Neural cell (in vitro differentiated cells): ENCODE data around the gene CACNA1B. TPM values are rescaled to one million over a fixed set of nuclear protein-coding genes. Genes with fewer than 3 reads are reported as not detected.

Experiments used
- H2AFZ ChIP-seq: fragments of 200-600, 300-800 bp; sonication (generic), shearing (Covaris generic); 2 replicates; pipeline ENCODE4 v1.6.0; 2014; ENCODE audit warnings: low read depth, mild to moderate bottlenecking, antibody characterized with exemption, low read length, moderate library complexity
- H3F3A ChIP-seq: fragments of 200-600 bp; shearing (Covaris generic); 2 replicates; pipeline ENCODE4 v1.6.1; 2016; ENCODE audit warnings: mild to moderate bottlenecking, moderate library complexity, mixed read lengths, antibody characterized with exemption, low read length; ENCODE audit not compliant: insufficient read depth, poor library complexity, severe bottlenecking
- H3K27ac ChIP-seq: fragments of 200-600, 300-800 bp; sonication (generic), shearing (Covaris generic); 2 replicates; pipeline ENCODE4 v1.5.1; 2014; ENCODE audit warnings: mild to moderate bottlenecking, low read length, moderate library complexity
- H3K27me3 ChIP-seq: fragments of 300-800, 200-600 bp; sonication (generic), shearing (Covaris generic); 2 replicates; pipeline ENCODE4 v1.6.0; 2014; ENCODE audit warnings: mild to moderate bottlenecking, low read depth, low read length, moderate library complexity; ENCODE audit not compliant: insufficient read depth
- H3K36me3 ChIP-seq: fragments of 300-800, 200-600 bp; sonication (generic), shearing (Covaris generic); 2 replicates; pipeline ENCODE4 v1.5.1; 2014; ENCODE audit warnings: mild to moderate bottlenecking, antibody characterized with exemption, low read length, moderate library complexity; ENCODE audit not compliant: insufficient read depth
- H3K4me2 ChIP-seq: fragments of 300-800, 200-600 bp; sonication (generic), shearing (Covaris generic); 2 replicates; pipeline ENCODE4 v1.6.0; 2014; ENCODE audit warnings: mild to moderate bottlenecking, low read length
- H3K4me3 ChIP-seq: fragments of 300-800, 200-600 bp; sonication (generic), shearing (Covaris generic); 2 replicates; pipeline ENCODE4 v1.5.1; 2014; ENCODE audit warnings: mild to moderate bottlenecking, low read length, moderate library complexity
- H3K79me2 ChIP-seq: fragments of 200-600 bp; shearing (Covaris generic); replicated peaks from 2 replicates; pipeline ENCODE4 v1.6.0; 2014; ENCODE audit warnings: mild to moderate bottlenecking, low read length, moderate library complexity; ENCODE audit not compliant: insufficient read depth
- H3K9ac ChIP-seq: fragments of 300-800, 200-600 bp; sonication (generic), shearing (Covaris generic); 2 replicates; pipeline ENCODE4 v1.6.1; 2016; ENCODE audit warnings: mild to moderate bottlenecking, low read length, mixed read lengths
- H3K9me2 ChIP-seq: fragments of 200-600 bp; shearing (Covaris generic); 2 replicates; pipeline ENCODE4 v1.6.1; 2016; ENCODE audit warnings: mild to moderate bottlenecking, low read length, mixed read lengths; ENCODE audit not compliant: insufficient read depth
- H3K9me3 ChIP-seq: fragments of 200-600, 300-800 bp; sonication (generic), shearing (Covaris generic); 2 replicates; pipeline ENCODE4 v1.6.1; 2016; ENCODE audit warnings: mild to moderate bottlenecking, mixed run types, low read length, moderate library complexity, mixed read lengths
- H4K20me1 ChIP-seq: fragments of 200-600 bp; shearing (Covaris generic); 2 replicates; pipeline ENCODE4 v1.6.1; 2016; ENCODE audit warnings: mild to moderate bottlenecking, mixed run types; ENCODE audit not compliant: insufficient read depth
- CTCF ChIP-seq: fragments of 450-650 bp; IDR thresholded peaks from 2 replicates; pipeline ENCODE4 v1.5.1; 2014; ENCODE audit warnings: antibody characterized with exemption, mild to moderate bottlenecking, moderate library complexity; ENCODE audit not compliant: poor library complexity, severe bottlenecking
- EP300 ChIP-seq: fragments of 450-650 bp; conservative IDR thresholded peaks from 2 replicates; pipeline ENCODE4 v1.6.1; 2014; ENCODE audit warnings: antibody characterized with exemption, mild to moderate bottlenecking, moderate library complexity; ENCODE audit not compliant: poor library complexity, severe bottlenecking
- EZH2 ChIP-seq: fragments of 200-600, 300-800 bp; shearing (Covaris generic), sonication (generic); IDR thresholded peaks from 2 replicates; pipeline ENCODE4 v1.6.1; 2014; ENCODE audit warnings: antibody characterized with exemption, low read length, borderline replicate concordance, mild to moderate bottlenecking; ENCODE audit not compliant: insufficient read depth, poor library complexity, severe bottlenecking
- MXI1 ChIP-seq: fragments of 450-650 bp; conservative IDR thresholded peaks from 2 replicates; pipeline ENCODE4 v1.6.1; 2014; ENCODE audit warnings: antibody characterized with exemption, mild to moderate bottlenecking; ENCODE audit not compliant: poor library complexity, severe bottlenecking
- POLR2AphosphoS5 ChIP-seq: IDR thresholded peaks from 2 replicates; pipeline ENCODE4 v1.6.1; 2012
- RAD21 ChIP-seq: fragments of 450-650 bp; conservative IDR thresholded peaks from 2 replicates; pipeline ENCODE4 v1.6.1; 2014; ENCODE audit warnings: antibody characterized with exemption, mild to moderate bottlenecking, moderate library complexity
- REST ChIP-seq: IDR thresholded peaks from 2 replicates; pipeline ENCODE4 v1.6.1; 2012; ENCODE audit warnings: borderline replicate concordance
- SMC3 ChIP-seq: fragments of 450-650 bp; conservative IDR thresholded peaks from 2 replicates; pipeline ENCODE4 v1.6.1; 2014; ENCODE audit warnings: antibody characterized with exemption, mild to moderate bottlenecking, moderate library complexity; ENCODE audit not compliant: poor library complexity
- TAF1 ChIP-seq: IDR thresholded peaks from 2 replicates; pipeline ENCODE4 v1.6.1; 2012; ENCODE audit warnings: low read depth
- polyA plus RNA-seq: library from polyadenylated mRNA; depleted of rRNA; stranded (reverse); fragments of >200 nt; gene quantifications from 2 replicates; pipeline ENCODE4 v1.2.3, GENCODE V29; 2014

Gene CACNA1B
- polyA plus RNA-seq, 1 donor from 2014 or later, result 5.8 TPM

GRCh38 chr9:137902646-137903045, 25.1 kb downstream of the CACNA1B start:
- no peaks in the 10 kb centered on the region for H3K27me3 ChIP-seq
- H3K4me2 ChIP-seq, result no peak overlapping the region
- H2AFZ ChIP-seq, result no peak overlapping the region
- no peaks in the 10 kb centered on the region for H3F3A ChIP-seq
- no peak overlapping the region for H3K9ac ChIP-seq
- H3K4me3 ChIP-seq, result no peak overlapping the region
- H3K79me2 ChIP-seq, result no peaks in the 10 kb centered on the region
- no peaks in the 10 kb centered on the region for H3K36me3 ChIP-seq
- H4K20me1 ChIP-seq, result no peaks in the 10 kb centered on the region
- H3K27ac ChIP-seq, result no peak overlapping the region
- H3K9me2 ChIP-seq, result no peaks in the 10 kb centered on the region
- TF ChIP-seq EP300, result no peak
- no peak for TF ChIP-seq EZH2
- TF ChIP-seq SMC3, result no peak
- no peak for TF ChIP-seq RAD21
- no peak for TF ChIP-seq TAF1
- TF ChIP-seq CTCF, result no peak
- no peak for TF ChIP-seq POLR2AphosphoS5
- TF ChIP-seq REST, result no peak
- TF ChIP-seq MXI1, result no peak
- no peaks in the 10 kb centered on the region for H3K9me3 ChIP-seq

GRCh38 chr9:137905740-137906139, 28.2 kb downstream of the CACNA1B start:
- H3K4me3 ChIP-seq, result no peak overlapping the region
- no peak overlapping the region for H3K4me2 ChIP-seq
- no peaks in the 10 kb centered on the region for H3F3A ChIP-seq
- no peak overlapping the region for H2AFZ ChIP-seq
- no peaks in the 10 kb centered on the region for H3K79me2 ChIP-seq
- H3K9ac ChIP-seq, result no peak overlapping the region
- H3K9me3 ChIP-seq, result no peaks in the 10 kb centered on the region
- TF ChIP-seq RAD21 (no peak), TAF1 (no peak), EZH2 (no peak), EP300 (no peak), CTCF (no peak), SMC3 (no peak)
- no peak overlapping the region for H3K27ac ChIP-seq
- H3K9me2 ChIP-seq, result no peaks in the 10 kb centered on the region
- H4K20me1 ChIP-seq, result no peaks in the 10 kb centered on the region
- H3K27me3 ChIP-seq, result no peaks in the 10 kb centered on the region
- no peaks in the 10 kb centered on the region for H3K36me3 ChIP-seq
